ENCODE data around the gene ONECUT1. TPM values are rescaled to one million over a fixed set of nuclear protein-coding genes. Genes with fewer than 3 reads are reported as not detected.

The ONECUT1 gene
- total and polyA plus RNA-seq, 8 donors: not detected

GRCh38 chr15:52803467-52804306, 13.6 kb upstream of the ONECUT1 start:
- no peak overlapping the region for H3K4me3 ChIP-seq
- no peaks in the 10 kb centered on the region for H3K36me3 ChIP-seq
- peaks cover 14 to 29% of the 10 kb centered on the region in 2 donors for H3K4me1 ChIP-seq
- ATAC-seq: peak; percentile 18
- H3K9me3 ChIP-seq: no peaks in the 10 kb centered on the region
- intact Hi-C loops (cut with DNase I): no loop called here
- H3K27ac ChIP-seq: no peak overlapping the region
- TF ChIP-seq CTCF (IDR thresholded peaks at IDR 0.05): no peak
- no peak for DNase-seq
- peaks cover 98 to 100% of the 10 kb centered on the region in 2 donors for H3K27me3 ChIP-seq

- Histone ChIP-seq H3K36me3 (no peaks in the 10 kb centered on the region), H3K27me3 (peaks cover 98 to 100% of the 10 kb centered on the region in 2 donors), H3K9me3 (no peaks in the 10 kb centered on the region), H3K27ac (no peak overlapping the region), H3K4me3 (no peak overlapping the region), H3K4me1 (peaks cover 14 to 29% of the 10 kb centered on the region in 2 donors)
- DNase-seq (no peak), ATAC-seq (no peak)
- intact Hi-C loops (cut with DNase I): no loop called here
- no peak for TF ChIP-seq CTCF (IDR thresholded peaks at IDR 0.05)
Observed at GRCh38 chr15:52803108-52803466, 13.0 kb upstream of the ONECUT1 start.

DNA sequence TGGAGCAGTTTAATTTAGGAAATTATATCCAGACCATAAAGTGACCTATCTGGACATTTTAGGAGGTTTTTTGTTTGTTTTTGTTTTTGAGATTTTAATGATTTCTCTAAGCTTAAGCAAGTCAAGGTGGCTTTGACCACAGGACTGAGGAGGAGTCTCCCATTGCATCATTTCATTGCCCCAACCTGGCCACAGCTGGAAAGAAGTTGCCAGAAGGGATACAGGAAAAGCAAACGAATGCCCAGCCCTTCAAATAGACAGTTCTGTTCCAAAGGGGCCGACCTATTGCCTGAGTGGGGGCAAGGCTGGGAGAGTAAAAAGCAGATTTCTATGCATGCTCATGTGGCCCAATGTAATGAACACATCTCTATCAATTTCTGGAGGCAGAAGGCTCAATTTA, 12.0 kb upstream of the ONECUT1 start:
- no peak overlapping the region for H3K27ac ChIP-seq
- H3K36me3 ChIP-seq: no peaks in the 10 kb centered on the region
- H3K4me1 ChIP-seq: peaks cover 14 to 29% of the 10 kb centered on the region in 2 donors
- no peak overlapping the region for H3K4me3 ChIP-seq
- peaks cover 98 to 100% of the 10 kb centered on the region in 2 donors for H3K27me3 ChIP-seq
- no peaks in the 10 kb centered on the region for H3K9me3 ChIP-seq
- DNase-seq (no peak), ATAC-seq (no peak)
- no peak for TF ChIP-seq CTCF (IDR thresholded peaks at IDR 0.05)
- intact Hi-C loops (cut with DNase I): no loop called here

GRCh38 chr15:52801748-52802085, 11.6 kb upstream of the ONECUT1 start:
- Histone ChIP-seq H3K27ac (no peak overlapping the region), H3K36me3 (no peaks in the 10 kb centered on the region), H3K4me1 (peaks cover 14 to 29% of the 10 kb centered on the region in 2 donors), H3K27me3 (peaks cover 98 to 100% of the 10 kb centered on the region in 2 donors), H3K9me3 (no peaks in the 10 kb centered on the region), H3K4me3 (no peak overlapping the region)
- no peak for TF ChIP-seq CTCF (IDR thresholded peaks at IDR 0.05)
- intact Hi-C loops (cut with DNase I): no loop called here
- no peak for DNase-seq
- ATAC-seq: no peak

GRCh38 chr15:52800828-52801747, 11.0 kb upstream of the ONECUT1 start:
- H3K4me1 ChIP-seq: peaks cover 14 to 28% of the 10 kb centered on the region in 2 donors
- no peak for DNase-seq

More at GRCh38 chr15:52800828-52801747, 11.0 kb upstream of the ONECUT1 start:
- Histone ChIP-seq H3K36me3 (no peaks in the 10 kb centered on the region), H3K9me3 (no peaks in the 10 kb centered on the region), H3K4me3 (no peak overlapping the region), H3K27me3 (peaks cover 98 to 100% of the 10 kb centered on the region in 2 donors), H3K27ac (no peak overlapping the region)
- intact Hi-C loops (cut with DNase I): no loop called here
- no peak for TF ChIP-seq CTCF (IDR thresholded peaks at IDR 0.05)
- ATAC-seq: no peak

Data from left lung (tissue), 10 donors.